ENCODE measurements around the gene SLC25A22. TPM values are rescaled to one million over a fixed set of nuclear protein-coding genes. Genes with fewer than 3 reads are reported as not detected.
A peak's percentile ranks its signal among the peaks of the same experiment; 100 is the strongest.

The SLC25A22 gene
- total RNA-seq, 1 experiment from 2014 or later, result 32.7 TPM

DNA sequence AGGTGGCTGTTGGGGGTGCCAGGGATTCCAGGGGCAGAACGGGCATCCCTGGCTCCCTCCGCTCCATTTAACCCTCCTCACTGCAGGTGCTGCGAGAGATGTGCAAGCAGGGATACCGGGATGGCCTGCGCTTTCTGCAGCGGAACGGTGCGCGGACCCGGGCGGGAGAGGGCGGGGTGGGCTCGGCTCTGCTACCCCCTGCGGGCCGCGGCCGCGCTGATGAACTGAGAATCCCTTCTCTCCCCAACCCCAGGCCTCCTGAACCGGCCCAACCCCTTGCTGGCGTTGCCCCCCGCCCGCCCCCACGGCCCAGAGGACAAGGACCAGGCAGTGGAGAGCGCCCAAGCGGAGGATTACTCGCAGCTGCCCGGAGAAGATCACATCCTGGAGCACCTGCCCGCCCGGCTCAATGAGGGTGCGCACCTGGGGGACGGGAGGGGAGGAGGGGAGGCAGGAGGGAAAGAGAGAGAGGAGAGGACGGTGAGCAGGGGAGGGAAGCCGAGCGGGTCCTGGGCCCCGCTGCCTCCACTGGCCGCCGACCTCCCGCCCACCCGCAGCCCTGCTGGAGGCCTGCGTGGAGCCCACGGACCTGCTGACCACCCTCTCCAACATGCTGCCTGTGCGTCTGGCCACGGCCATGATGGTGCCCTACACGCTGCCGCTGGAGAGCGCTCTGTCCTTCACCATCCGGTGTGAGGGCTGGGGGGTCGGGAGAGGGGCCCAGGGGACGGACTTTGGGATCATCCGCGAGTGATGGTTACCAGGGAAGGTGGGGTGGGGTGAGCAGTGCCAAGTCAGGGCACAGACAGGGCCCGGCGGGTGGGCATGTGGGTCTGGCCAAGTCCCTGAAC, 25.6 kb upstream of the SLC25A22 start:
- DNase-seq (no peak), ATAC-seq (no peak)
- no peak overlapping the region for H3K4me2 ChIP-seq (ENCODE audit: low read length)
- H3K9me3 ChIP-seq (ENCODE audit: low read length), result no peaks in the 10 kb centered on the region
- ChIA-PET POLR2A (ENCODE audit: unreplicated experiment) (no interaction called here), CTCF (no interaction called here)
- H4K20me1 ChIP-seq (ENCODE audit: low read length), result peaks cover 13% of the 10 kb centered on the region; the same call in 1 of the 2 replicates
- no peak overlapping the region for H3K9ac ChIP-seq (ENCODE audit: low read length)
- H3K4me1 ChIP-seq (ENCODE audit: insufficient read depth, low read length), result peaks cover 55% of the 10 kb centered on the region
- TF ChIP-seq EZH2phosphoT487 (IDR thresholded peaks at IDR 0.05; ENCODE audit: borderline replicate concordance, low read length) (no peak), EZH2 (IDR thresholded peaks at IDR 0.05; ENCODE audit: low read length, unreplicated experiment) (no peak)
- TF ChIP-seq, protein P1, sequence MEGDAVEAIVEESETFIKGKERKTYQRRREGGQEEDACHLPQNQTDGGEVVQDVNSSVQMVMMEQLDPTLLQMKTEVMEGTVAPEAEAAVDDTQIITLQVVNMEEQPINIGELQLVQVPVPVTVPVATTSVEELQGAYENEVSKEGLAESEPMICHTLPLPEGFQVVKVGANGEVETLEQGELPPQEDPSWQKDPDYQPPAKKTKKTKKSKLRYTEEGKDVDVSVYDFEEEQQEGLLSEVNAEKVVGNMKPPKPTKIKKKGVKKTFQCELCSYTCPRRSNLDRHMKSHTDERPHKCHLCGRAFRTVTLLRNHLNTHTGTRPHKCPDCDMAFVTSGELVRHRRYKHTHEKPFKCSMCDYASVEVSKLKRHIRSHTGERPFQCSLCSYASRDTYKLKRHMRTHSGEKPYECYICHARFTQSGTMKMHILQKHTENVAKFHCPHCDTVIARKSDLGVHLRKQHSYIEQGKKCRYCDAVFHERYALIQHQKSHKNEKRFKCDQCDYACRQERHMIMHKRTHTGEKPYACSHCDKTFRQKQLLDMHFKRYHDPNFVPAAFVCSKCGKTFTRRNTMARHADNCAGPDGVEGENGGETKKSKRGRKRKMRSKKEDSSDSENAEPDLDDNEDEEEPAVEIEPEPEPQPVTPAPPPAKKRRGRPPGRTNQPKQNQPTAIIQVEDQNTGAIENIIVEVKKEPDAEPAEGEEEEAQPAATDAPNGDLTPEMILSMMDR (conservative IDR thresholded peaks at IDR 0.05; ENCODE audit: low read depth, low read length), result no peak
- intact Hi-C loops (cut with micrococcal nuclease), result no loop called here
- no TSS peak for BruUV-seq (replicated peaks)
- no peak overlapping the region for H3K4me3 ChIP-seq (ENCODE audit: low read length)
- no peaks in the 10 kb centered on the region for H3K9me2 ChIP-seq (replicated peaks; ENCODE audit: low read length)
- H2AFZ ChIP-seq (ENCODE audit: low read length), result no peak overlapping the region
- H3F3A ChIP-seq (ENCODE audit: low read length, unreplicated experiment), result no peaks in the 10 kb centered on the region
- H3K27me3 ChIP-seq (ENCODE audit: low read length), result no peaks in the 10 kb centered on the region
- H3K36me3 ChIP-seq (ENCODE audit: low read depth, low read length), result no peaks in the 10 kb centered on the region
- peaks cover 25% of the 10 kb centered on the region for H3K79me2 ChIP-seq (ENCODE audit: low read length)
- no peak overlapping the region for H3K27ac ChIP-seq (ENCODE audit: low read length)

DNA sequence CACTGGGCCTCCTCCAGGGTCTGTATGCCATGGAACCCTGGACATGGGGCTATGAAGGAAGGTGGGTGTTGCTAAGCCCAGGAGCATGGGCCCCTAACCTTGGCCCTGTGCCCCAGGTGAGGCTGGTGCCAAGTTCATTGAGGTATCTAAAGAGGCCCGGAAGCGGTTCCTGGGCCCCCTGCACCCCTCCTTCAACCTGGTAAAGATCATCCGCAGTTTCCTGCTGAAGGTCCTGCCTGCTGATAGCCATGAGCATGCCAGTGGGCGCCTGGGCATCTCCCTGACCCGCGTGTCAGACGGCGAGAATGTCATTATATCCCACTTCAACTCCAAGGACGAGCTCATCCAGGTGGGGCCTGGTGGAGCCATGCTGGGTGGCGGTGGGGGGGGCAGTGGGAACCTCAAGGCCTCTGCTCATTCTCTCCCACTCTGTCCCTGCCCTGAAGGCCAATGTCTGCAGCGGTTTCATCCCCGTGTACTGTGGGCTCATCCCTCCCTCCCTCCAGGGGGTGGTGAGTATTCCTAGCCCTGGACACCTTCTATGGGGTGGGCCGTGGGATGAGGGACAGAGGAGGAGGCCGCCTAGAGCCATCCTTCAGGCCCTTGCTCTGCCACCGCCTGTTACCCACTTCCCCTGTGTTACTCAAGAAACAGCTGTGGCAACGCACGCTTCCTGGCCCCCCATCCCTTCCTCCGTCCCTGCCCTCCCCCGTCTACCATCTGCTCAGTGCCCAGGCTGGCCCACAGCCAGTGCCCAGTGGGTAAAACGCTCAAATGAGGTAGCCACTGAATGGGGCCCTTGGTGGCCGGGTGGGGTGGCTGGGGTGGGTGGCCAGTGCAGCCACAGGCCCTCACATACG, 23.7 kb upstream of the SLC25A22 start:
- intact Hi-C loops (cut with micrococcal nuclease), result loop anchor here (2.0 kb wide), 1 partner anchor 25 kb away; no protein-coding TSS in a partner anchor
- ATAC-seq (no peak), DNase-seq (no peak)
- H3K79me2 ChIP-seq (ENCODE audit: low read length), result peaks cover 25% of the 10 kb centered on the region
- no peaks in the 10 kb centered on the region for H3K27me3 ChIP-seq (ENCODE audit: low read length)
- TF ChIP-seq, protein P1 (conservative IDR thresholded peaks at IDR 0.05; ENCODE audit: low read depth, low read length), result no peak
- TF ChIP-seq EZH2 (IDR thresholded peaks at IDR 0.05; ENCODE audit: low read length, unreplicated experiment) (no peak), EZH2phosphoT487 (IDR thresholded peaks at IDR 0.05; ENCODE audit: borderline replicate concordance, low read length) (no peak)
- no peaks in the 10 kb centered on the region for H3K9me2 ChIP-seq (replicated peaks; ENCODE audit: low read length)
- no TSS peak for BruUV-seq (replicated peaks)
- peak overlapping the region; percentile 100 for H3K4me2 ChIP-seq (ENCODE audit: low read length)
- H3K4me1 ChIP-seq (ENCODE audit: insufficient read depth, low read length), result peaks cover 49% of the 10 kb centered on the region
- no peak overlapping the region for H3K9ac ChIP-seq (ENCODE audit: low read length)
- no peaks in the 10 kb centered on the region for H3K36me3 ChIP-seq (ENCODE audit: low read depth, low read length)
- CTCF ChIA-PET, result no interaction called here
- H3F3A ChIP-seq (ENCODE audit: low read length, unreplicated experiment), result no peaks in the 10 kb centered on the region
- no peak overlapping the region for H2AFZ ChIP-seq (ENCODE audit: low read length)
- H4K20me1 ChIP-seq (ENCODE audit: low read length), result peaks cover 13% of the 10 kb centered on the region; the same call in 1 of the 2 replicates
- H3K9me3 ChIP-seq (ENCODE audit: low read length), result no peaks in the 10 kb centered on the region
- POLR2A ChIA-PET (ENCODE audit: unreplicated experiment), result interaction anchor here (1.0 kb wide), 1 partner anchor 13 kb away, joined by 4 read pairs; no protein-coding TSS in a partner anchor
- peak overlapping the region; percentile 38 for H3K4me3 ChIP-seq (ENCODE audit: low read length)
- peak overlapping the region; percentile 34 for H3K27ac ChIP-seq (ENCODE audit: low read length)

Data from PC-3 (cell line).